ENCODE results near the gene HSD17B2.

The HSD17B2 gene

GRCh38 chr16:82078125-82078524 lies 43.1 kb downstream of the HSD17B2 start:
- DNase-seq (ENCODE audit: extremely low spot score): no peak
- CTCF ChIA-PET: no interaction called here
- POLR2A ChIA-PET: no interaction called here
- TF ChIP-seq, protein P1, sequence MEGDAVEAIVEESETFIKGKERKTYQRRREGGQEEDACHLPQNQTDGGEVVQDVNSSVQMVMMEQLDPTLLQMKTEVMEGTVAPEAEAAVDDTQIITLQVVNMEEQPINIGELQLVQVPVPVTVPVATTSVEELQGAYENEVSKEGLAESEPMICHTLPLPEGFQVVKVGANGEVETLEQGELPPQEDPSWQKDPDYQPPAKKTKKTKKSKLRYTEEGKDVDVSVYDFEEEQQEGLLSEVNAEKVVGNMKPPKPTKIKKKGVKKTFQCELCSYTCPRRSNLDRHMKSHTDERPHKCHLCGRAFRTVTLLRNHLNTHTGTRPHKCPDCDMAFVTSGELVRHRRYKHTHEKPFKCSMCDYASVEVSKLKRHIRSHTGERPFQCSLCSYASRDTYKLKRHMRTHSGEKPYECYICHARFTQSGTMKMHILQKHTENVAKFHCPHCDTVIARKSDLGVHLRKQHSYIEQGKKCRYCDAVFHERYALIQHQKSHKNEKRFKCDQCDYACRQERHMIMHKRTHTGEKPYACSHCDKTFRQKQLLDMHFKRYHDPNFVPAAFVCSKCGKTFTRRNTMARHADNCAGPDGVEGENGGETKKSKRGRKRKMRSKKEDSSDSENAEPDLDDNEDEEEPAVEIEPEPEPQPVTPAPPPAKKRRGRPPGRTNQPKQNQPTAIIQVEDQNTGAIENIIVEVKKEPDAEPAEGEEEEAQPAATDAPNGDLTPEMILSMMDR (IDR thresholded peaks at IDR 0.05; ENCODE audit: control extremely low read depth, extremely low read depth, low read depth, missing control alignments): no peak

DNA sequence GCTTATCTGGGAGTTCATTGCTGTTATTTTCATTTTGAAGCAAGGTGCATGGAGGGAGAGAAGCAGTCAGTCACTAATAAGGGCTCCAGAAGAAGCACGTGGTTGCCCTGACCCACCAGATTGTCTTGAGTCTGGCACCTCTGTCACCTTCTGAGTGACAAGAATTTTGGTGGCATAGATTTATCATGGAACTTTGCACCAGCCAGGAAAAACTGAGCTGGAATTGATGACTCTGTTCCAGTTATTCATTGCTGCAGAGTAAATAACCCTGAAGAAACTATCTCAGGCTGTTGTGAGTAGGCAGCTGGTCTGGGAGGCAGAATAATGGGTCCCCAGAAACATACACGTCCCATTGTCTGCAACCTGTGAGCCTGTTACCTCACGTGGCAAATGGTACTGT lies 44.8 kb downstream of the HSD17B2 start:
- no peak for DNase-seq (ENCODE audit: extremely low spot score)
- CTCF ChIA-PET: interaction anchor here (0.8 kb wide), 1 partner anchor 10 kb away, joined by 3 read pairs; no protein-coding TSS in a partner anchor
- TF ChIP-seq, protein P1 (IDR thresholded peaks at IDR 0.05; ENCODE audit: control extremely low read depth, extremely low read depth, low read depth, missing control alignments): no peak
- POLR2A ChIA-PET: no interaction called here

GRCh38 chr16:82081264-82081663 lies 46.2 kb downstream of the HSD17B2 start:
- DNase-seq (ENCODE audit: extremely low spot score): no peak
- TF ChIP-seq, protein P1 (IDR thresholded peaks at IDR 0.05; ENCODE audit: control extremely low read depth, extremely low read depth, low read depth, missing control alignments): no peak
- ChIA-PET POLR2A (no interaction called here), CTCF (interaction anchor here (1.1 to 2.5 kb wide), 3 partner anchors 13 to 149 kb away, joined by 3 to 8 read pairs (median 3); no protein-coding TSS in a partner anchor)

GRCh38 chr16:82082097-82082496 lies 47.0 kb downstream of the HSD17B2 start:
- ChIA-PET CTCF (interaction anchor here (1.1 to 2.5 kb wide), 4 partner anchors 9 to 148 kb away, joined by 3 to 11 read pairs (median 6); no protein-coding TSS in a partner anchor), POLR2A (no interaction called here)
- TF ChIP-seq, protein P1 (IDR thresholded peaks at IDR 0.05; ENCODE audit: control extremely low read depth, extremely low read depth, low read depth, missing control alignments): no peak

GRCh38 chr16:82082543-82083244 lies 47.6 kb downstream of the HSD17B2 start:
- POLR2A ChIA-PET: no interaction called here
- peak; percentile 20 for DNase-seq (ENCODE audit: extremely low spot score)
- TF ChIP-seq, protein P1 (IDR thresholded peaks at IDR 0.05; ENCODE audit: control extremely low read depth, extremely low read depth, low read depth, missing control alignments): no peak
- CTCF ChIA-PET: interaction anchor here (2.5 kb wide), 2 partner anchors 9 to 12 kb away, joined by 8 to 11 read pairs; no protein-coding TSS in a partner anchor

More at GRCh38 chr16:82082097-82082496, 47.0 kb downstream of the HSD17B2 start:
- DNase-seq (ENCODE audit: extremely low spot score): no peak

DNA sequence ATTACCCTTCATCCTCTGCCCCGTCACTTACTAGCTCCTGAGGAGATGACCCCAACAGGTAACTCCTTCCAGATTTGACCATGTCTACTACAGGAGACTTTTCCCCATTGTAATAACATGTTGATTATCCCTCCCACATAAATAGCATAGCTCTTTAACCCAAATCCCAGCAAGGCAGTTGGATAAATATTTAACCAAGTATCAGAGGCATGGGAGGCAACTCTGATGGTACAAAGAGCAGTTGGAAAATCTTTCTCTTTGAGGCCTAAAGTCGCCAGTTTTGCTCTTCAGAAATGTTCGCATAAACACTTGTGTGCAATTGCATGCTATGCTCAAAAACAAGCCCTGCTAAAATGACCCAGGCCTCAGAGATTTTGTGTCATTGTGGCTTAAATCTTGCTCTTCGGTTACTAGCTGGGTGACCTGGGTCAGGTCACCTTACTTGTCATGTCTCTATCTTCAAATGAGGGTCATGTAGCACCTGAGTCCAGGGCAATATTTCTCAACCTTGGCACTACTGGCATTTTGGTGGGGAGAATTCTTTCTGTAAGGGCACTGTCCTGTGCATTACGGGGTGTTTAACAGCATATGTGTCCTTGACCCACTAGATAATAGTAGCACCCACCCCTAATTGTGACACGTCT lies 48.8 kb downstream of the HSD17B2 start:
- ChIA-PET POLR2A (no interaction called here), CTCF (interaction anchor here (1.6 to 2.5 kb wide), 3 partner anchors 10 to 15 kb away, joined by 4 to 11 read pairs (median 8); no protein-coding TSS in a partner anchor)
- no peak for DNase-seq (ENCODE audit: extremely low spot score)
- TF ChIP-seq, protein P1 (IDR thresholded peaks at IDR 0.05; ENCODE audit: control extremely low read depth, extremely low read depth, low read depth, missing control alignments): no peak
